ENCODE measurements around the gene ANKRD29. TPM values are rescaled to one million over a fixed set of nuclear protein-coding genes. Genes with fewer than 3 reads are reported as not detected.

The ANKRD29 gene
- total and polyA plus RNA-seq, 2 experiments from 2014 or later, result 6.6 to 36.6 TPM

- TF ChIP-seq ZNF462 (CRISPR knock-in tag; IDR thresholded peaks at IDR 0.05) (no peak), EZH2 (IDR thresholded peaks at IDR 0.05; ENCODE audit: low read depth, unreplicated experiment) (no peak), ZNF114 (CRISPR knock-in tag; IDR thresholded peaks at IDR 0.05) (no peak), CREB1 (CRISPR knock-in tag; IDR thresholded peaks at IDR 0.05; ENCODE audit: low read depth) (no peak), POLR2AphosphoS5 (IDR thresholded peaks at IDR 0.05; ENCODE audit: low read depth) (no peak)
Measured at GRCh38 chr18:23669804-23670405, 7.2 kb upstream of the ANKRD29 start (continued).

GRCh38 chr18:23669202-23669766 is 6.6 kb upstream of the ANKRD29 start:
- peaks cover 22% of the 10 kb centered on the region for H3K4me1 ChIP-seq (ENCODE audit: insufficient read depth)
- H3K27ac ChIP-seq (ENCODE audit: low read depth), result no peak overlapping the region
- DNase-seq (ENCODE audit: low spot score), result no peak
- no peaks in the 10 kb centered on the region for H3K79me2 ChIP-seq (replicated peaks; ENCODE audit: insufficient read depth)
- H3K9me2 ChIP-seq (ENCODE audit: insufficient read depth), result no peaks in the 10 kb centered on the region
- Mint-ChIP-seq H3K36me3 (ENCODE audit: low read depth) (no peaks in the 10 kb centered on the region), H3K4me1 (peaks cover 17% of the 10 kb centered on the region), H3K27me3 (ENCODE audit: insufficient read depth, low read depth, poor library complexity) (peaks cover 5% of the 10 kb centered on the region), H3K4me3 (no peak overlapping the region), H3K9me3 (no peaks in the 10 kb centered on the region), H3K27ac (no peak overlapping the region)
- no peak overlapping the region for H3K4me3 ChIP-seq
- no peaks in the 10 kb centered on the region for H3F3A ChIP-seq (replicated peaks; ENCODE audit: low read depth)
- H4K20me1 ChIP-seq (replicated peaks; ENCODE audit: insufficient read depth), result no peaks in the 10 kb centered on the region
- ATAC-seq, result no peak
- no peaks in the 10 kb centered on the region for H3K36me3 ChIP-seq (ENCODE audit: insufficient read depth)
- no peaks in the 10 kb centered on the region for H3K27me3 ChIP-seq (ENCODE audit: insufficient read depth)
- H3K4me2 ChIP-seq, result peak overlapping the region; percentile 28; the same call in 1 of the 2 replicates
- H2AFZ ChIP-seq, result peak overlapping the region; percentile 78
- TF ChIP-seq STAT1 (IDR thresholded peaks at IDR 0.05; ENCODE audit: unreplicated experiment) (no peak), REST (IDR thresholded peaks at IDR 0.05; ENCODE audit: unreplicated experiment) (no peak), ETS1 (IDR thresholded peaks at IDR 0.05) (no peak), CTCF (conservative IDR thresholded peaks at IDR 0.05; ENCODE audit: low read depth in 2 of 2) (no peak), CREB1 (CRISPR knock-in tag; IDR thresholded peaks at IDR 0.05; ENCODE audit: low read depth) (no peak), ZNF114 (CRISPR knock-in tag; IDR thresholded peaks at IDR 0.05) (no peak), EZH2phosphoT487 (IDR thresholded peaks at IDR 0.05; ENCODE audit: unreplicated experiment) (no peak), EZH2 (IDR thresholded peaks at IDR 0.05; ENCODE audit: low read depth, unreplicated experiment) (no peak)
